ENCODE data around the gene ZYG11A.

The ZYG11A gene

DNA sequence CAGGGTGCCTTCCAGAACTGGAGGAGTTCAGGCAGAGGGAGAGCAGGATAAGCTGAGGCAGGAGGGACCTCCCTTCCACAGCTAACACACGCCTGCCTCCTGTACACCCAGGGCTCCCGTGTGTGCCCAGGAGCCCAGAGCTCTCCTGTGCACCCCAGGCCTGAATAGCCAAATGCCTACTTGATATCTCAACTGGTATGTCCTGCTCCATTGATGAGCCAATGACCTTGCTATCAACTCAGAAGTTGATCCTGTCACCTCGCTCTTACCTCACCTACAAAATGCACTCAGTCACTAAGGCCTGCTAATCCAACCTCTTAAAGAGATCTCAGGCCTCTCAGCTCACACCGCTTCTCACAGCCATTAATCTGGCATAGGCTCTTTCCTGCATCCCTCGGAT lies 71.9 kb downstream of the ZYG11A start:
- TF ChIP-seq, protein P1, sequence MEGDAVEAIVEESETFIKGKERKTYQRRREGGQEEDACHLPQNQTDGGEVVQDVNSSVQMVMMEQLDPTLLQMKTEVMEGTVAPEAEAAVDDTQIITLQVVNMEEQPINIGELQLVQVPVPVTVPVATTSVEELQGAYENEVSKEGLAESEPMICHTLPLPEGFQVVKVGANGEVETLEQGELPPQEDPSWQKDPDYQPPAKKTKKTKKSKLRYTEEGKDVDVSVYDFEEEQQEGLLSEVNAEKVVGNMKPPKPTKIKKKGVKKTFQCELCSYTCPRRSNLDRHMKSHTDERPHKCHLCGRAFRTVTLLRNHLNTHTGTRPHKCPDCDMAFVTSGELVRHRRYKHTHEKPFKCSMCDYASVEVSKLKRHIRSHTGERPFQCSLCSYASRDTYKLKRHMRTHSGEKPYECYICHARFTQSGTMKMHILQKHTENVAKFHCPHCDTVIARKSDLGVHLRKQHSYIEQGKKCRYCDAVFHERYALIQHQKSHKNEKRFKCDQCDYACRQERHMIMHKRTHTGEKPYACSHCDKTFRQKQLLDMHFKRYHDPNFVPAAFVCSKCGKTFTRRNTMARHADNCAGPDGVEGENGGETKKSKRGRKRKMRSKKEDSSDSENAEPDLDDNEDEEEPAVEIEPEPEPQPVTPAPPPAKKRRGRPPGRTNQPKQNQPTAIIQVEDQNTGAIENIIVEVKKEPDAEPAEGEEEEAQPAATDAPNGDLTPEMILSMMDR (IDR thresholded peaks at IDR 0.05) = no peak
- TF ChIP-seq ZFX (IDR thresholded peaks at IDR 0.05; ENCODE audit: borderline replicate concordance) = no peak
- H3K27ac ChIP-seq = no peak overlapping the region

DNA sequence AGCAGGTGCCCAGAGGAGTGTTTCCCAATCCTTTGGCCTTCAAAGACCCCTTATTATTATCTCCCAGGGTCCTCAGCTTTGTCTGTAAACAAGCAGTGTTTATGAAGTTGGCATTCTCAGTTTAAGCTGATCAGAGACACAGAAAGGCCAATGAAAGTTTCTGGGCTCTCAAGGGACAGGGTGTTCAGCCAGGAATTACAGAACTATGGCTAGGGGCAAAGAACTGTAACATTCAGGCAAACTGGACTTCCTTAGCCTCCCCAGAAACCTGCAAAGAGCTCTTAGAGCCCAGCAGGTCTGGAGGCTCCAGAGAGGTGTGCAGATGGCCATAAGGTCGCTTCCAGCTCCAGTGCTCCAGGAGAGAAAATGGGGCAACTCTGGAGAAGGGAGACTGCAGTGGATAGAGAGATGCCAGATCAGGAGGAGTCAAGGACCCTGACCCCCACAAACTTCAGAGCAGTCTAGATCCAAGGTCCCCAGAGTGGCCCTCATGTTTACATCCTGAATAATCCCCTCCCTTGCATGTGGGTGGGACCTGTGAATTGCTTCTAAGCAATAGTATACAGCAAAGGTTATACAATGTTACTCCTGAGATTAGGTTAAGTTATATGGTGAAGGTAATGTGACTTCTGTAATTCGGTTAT lies 72.8 kb downstream of the ZYG11A start:
- H3K27ac ChIP-seq = no peak overlapping the region
- TF ChIP-seq, protein P1 (IDR thresholded peaks at IDR 0.05) = no peak
- no peak for TF ChIP-seq ZFX (IDR thresholded peaks at IDR 0.05; ENCODE audit: borderline replicate concordance)

DNA sequence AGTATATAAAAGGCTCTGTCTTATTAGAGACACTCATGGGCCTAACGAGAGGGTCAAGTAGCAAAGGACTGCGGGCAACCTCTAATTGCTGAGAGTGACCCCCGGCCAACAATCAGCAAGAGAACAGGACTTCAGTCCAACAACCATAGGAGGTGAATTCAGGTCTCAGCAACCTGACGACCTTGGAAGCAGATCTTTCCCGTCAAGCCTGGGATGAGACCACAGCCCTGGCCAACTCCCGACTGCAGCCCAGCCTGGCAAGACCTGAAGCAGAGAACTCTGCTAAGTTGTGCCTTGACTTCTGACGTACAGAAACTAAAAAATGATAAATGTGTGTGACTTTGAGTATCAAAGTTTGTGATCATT lies 73.3 kb downstream of the ZYG11A start:
- no peak for TF ChIP-seq ZFX (IDR thresholded peaks at IDR 0.05; ENCODE audit: borderline replicate concordance)
- TF ChIP-seq, protein P1 (IDR thresholded peaks at IDR 0.05) = no peak
- H3K27ac ChIP-seq = no peak overlapping the region

DNA sequence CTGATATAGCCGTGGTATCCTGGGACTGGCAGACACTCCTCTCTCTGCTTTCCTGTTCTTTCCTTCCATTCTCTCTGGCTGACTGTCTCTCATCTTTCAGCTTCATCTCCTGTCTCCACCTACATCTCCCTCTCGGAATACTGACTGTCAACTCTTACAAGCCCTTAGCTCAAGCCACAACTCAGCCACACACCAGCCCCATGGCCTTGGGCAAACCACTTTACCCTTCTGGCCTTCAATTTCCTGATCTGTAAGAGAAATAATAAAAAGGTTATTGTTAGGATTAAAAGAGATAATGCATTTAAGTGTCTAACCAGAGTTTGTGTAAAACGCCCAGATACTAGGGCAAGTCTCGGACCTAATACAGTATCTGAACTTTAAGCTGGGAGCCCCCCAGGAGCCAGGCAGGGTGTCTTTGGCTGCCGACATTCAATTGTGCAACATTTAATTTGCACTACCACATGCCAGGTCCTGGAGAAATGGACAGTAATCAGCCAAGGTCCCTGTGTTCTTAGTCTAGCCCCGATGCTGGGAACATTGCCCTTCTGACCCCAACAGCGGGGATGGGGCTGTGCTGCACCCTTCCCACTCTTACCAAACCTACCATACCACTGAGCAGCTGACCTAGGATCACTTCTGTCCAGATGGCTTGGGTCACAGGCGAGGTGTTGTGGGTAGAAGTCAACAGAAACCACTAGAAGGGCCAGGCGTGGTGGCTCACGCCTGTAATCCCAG lies 73.8 kb downstream of the ZYG11A start:
- no peak for TF ChIP-seq ZFX (IDR thresholded peaks at IDR 0.05; ENCODE audit: borderline replicate concordance)
- TF ChIP-seq, protein P1 (IDR thresholded peaks at IDR 0.05) = no peak
- H3K27ac ChIP-seq = no peak overlapping the region

DNA sequence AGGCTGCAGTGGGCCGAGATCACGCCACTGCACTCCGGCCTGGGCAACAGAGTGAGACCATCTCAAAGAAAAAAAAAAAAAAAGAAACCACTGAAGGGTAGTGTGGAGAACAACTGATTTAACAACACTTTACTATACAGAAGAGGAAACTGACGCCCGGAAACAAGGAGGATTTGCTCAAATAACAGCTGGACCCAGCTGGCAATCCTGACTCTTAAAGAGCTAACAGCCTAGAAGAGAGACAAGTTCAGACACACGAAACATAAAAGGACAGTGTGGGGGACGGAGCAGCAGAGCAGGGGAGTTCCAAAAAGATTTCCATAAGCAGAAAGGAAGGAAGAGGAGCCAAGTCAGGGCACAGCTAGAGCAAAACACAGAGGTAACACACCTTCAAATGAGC lies 74.6 kb downstream of the ZYG11A start:
- H3K27ac ChIP-seq = no peak overlapping the region
- TF ChIP-seq ZFX (IDR thresholded peaks at IDR 0.05; ENCODE audit: borderline replicate concordance) = no peak
- TF ChIP-seq, protein P1 (IDR thresholded peaks at IDR 0.05) = no peak

DNA sequence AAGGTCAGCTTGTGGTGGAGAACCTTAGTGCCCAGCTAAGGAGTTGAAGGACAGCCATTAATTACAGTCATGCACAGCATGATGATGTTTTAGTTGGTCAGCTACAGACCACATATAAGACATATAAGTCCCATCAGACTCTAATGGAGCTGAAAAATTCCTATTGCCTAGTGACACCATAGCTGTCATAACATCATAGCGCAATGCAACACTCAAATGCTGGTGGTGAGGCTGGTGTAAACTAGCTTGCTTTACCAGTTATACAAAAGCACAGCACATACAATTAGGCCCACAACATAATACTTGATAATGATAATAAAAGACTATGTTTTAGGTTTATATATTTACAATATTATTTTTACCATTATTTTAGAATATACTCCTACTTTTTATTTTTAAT lies 75.0 kb downstream of the ZYG11A start:
- TF ChIP-seq, protein P1 (IDR thresholded peaks at IDR 0.05) = no peak
- TF ChIP-seq ZFX (IDR thresholded peaks at IDR 0.05; ENCODE audit: borderline replicate concordance) = no peak
- H3K27ac ChIP-seq = no peak overlapping the region

DNA sequence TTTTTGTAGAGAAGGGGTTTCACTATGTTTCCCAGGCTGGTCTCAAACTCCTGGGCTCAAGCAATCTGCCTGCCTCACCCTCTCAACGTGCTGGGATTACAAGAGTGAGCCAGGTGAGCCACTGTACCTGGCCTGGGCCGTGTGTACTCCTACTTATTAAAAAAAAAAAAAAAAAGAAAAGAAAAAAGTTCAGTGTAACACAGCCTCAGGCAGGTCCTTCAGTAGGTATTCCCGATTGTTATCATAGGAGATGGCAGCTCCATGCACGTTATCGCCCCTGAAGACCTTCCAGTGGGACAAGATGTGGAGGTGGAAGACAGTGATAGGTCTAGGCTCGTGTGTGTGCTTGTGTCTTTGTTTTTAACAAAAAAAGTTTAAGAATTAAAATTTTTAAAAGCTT lies 75.6 kb downstream of the ZYG11A start:
- H3K27ac ChIP-seq = no peak overlapping the region
- TF ChIP-seq ZFX (IDR thresholded peaks at IDR 0.05; ENCODE audit: borderline replicate concordance) = no peak
- TF ChIP-seq, protein P1 (IDR thresholded peaks at IDR 0.05) = no peak

Measured in 22Rv1 (cell line).